ENCODE results near the gene FAM107B.

Gene FAM107B

DNA sequence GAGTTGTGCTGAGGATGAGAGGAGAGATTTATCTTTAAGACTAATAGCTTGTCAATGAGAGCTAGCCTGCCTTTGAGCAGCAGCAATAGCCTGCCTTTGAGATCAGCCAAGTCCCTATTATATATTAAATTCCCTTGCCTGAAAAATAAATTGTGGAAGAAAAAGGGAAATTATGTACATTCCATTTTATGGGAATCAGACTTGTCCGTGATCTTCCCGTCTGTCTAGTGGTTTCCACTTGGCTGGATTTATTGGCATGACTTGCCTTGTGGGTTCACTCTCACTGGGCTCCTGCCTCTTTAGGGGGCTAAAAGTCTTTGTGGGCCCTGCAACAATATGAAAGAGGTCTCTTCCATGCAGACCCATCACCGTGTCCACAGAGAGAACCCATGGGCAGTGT lies 272.3 kb downstream of the FAM107B start:
- TF ChIP-seq SIN3A (IDR thresholded peaks at IDR 0.05; ENCODE audit: borderline replicate concordance, insufficient read depth, low read length) (no peak), FOXP2 (optimal IDR thresholded peaks at IDR 0.05; ENCODE audit: borderline replicate concordance, extremely low read depth, extremely low read length, insufficient read depth) (no peak), TAF1 (IDR thresholded peaks at IDR 0.05; ENCODE audit: borderline replicate concordance, insufficient read depth, low read length) (no peak), POLR2AphosphoS5 (IDR thresholded peaks at IDR 0.05; ENCODE audit: low read depth, low read length) (no peak)
- TF ChIP-seq, protein P1, sequence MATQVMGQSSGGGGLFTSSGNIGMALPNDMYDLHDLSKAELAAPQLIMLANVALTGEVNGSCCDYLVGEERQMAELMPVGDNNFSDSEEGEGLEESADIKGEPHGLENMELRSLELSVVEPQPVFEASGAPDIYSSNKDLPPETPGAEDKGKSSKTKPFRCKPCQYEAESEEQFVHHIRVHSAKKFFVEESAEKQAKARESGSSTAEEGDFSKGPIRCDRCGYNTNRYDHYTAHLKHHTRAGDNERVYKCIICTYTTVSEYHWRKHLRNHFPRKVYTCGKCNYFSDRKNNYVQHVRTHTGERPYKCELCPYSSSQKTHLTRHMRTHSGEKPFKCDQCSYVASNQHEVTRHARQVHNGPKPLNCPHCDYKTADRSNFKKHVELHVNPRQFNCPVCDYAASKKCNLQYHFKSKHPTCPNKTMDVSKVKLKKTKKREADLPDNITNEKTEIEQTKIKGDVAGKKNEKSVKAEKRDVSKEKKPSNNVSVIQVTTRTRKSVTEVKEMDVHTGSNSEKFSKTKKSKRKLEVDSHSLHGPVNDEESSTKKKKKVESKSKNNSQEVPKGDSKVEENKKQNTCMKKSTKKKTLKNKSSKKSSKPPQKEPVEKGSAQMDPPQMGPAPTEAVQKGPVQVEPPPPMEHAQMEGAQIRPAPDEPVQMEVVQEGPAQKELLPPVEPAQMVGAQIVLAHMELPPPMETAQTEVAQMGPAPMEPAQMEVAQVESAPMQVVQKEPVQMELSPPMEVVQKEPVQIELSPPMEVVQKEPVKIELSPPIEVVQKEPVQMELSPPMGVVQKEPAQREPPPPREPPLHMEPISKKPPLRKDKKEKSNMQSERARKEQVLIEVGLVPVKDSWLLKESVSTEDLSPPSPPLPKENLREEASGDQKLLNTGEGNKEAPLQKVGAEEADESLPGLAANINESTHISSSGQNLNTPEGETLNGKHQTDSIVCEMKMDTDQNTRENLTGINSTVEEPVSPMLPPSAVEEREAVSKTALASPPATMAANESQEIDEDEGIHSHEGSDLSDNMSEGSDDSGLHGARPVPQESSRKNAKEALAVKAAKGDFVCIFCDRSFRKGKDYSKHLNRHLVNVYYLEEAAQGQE (IDR thresholded peaks at IDR 0.05; ENCODE audit: insufficient read depth in 1 of 2, low read depth in 2 of 2, low read length in 2 of 2): no peak

DNA sequence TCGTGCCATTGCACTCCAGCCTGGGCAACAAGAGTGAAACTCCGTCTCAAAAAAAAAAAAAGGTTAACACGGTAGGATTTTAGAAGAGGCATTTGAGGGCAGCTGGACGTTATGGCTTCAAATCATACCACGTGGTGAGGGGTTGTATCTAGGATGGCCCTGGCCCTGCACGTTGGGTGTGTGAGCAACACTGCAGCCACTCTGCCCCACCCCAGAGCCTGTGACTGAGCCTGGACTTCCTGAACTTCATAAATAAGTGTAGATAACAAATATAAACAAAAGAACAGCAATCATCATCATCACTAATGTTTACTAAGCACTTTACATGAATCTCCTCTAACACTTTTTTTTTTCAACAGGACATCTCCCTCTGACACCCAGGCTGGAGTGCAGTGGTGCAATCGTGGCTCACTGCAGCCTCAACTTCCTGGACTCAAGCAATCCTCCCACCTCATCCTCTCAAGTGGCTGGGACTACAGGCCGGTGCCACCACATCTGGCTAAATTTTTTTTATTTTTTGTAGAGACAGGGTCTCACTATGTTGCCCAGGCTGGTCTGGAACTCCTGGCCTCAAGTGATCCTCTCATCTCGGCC lies 274.4 kb downstream of the FAM107B start:
- TF ChIP-seq FOXP2 (optimal IDR thresholded peaks at IDR 0.05; ENCODE audit: borderline replicate concordance, extremely low read depth, extremely low read length, insufficient read depth) (no peak), POLR2AphosphoS5 (IDR thresholded peaks at IDR 0.05; ENCODE audit: low read depth, low read length) (no peak), SIN3A (IDR thresholded peaks at IDR 0.05; ENCODE audit: borderline replicate concordance, insufficient read depth, low read length) (no peak), TAF1 (IDR thresholded peaks at IDR 0.05; ENCODE audit: borderline replicate concordance, insufficient read depth, low read length) (no peak)
- TF ChIP-seq, protein P1 (IDR thresholded peaks at IDR 0.05; ENCODE audit: insufficient read depth in 1 of 2, low read depth in 2 of 2, low read length in 2 of 2): no peak

DNA sequence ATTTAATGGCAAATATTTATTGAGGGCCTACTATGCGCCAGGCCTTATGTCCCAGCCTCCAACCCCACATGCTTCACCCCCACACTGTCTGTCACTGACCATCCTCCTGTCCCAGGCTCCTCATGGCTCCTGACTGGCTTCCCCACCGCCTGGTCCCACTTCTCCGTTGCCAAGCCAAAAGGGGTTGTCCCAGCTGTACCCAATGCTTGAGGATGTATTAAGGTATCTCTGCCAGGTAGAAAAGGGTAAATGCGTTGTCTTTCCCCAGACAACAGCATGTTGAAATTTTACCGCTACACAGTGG lies 275.1 kb downstream of the FAM107B start:
- TF ChIP-seq SIN3A (IDR thresholded peaks at IDR 0.05; ENCODE audit: borderline replicate concordance, insufficient read depth, low read length) (no peak), FOXP2 (optimal IDR thresholded peaks at IDR 0.05; ENCODE audit: borderline replicate concordance, extremely low read depth, extremely low read length, insufficient read depth) (no peak), TAF1 (IDR thresholded peaks at IDR 0.05; ENCODE audit: borderline replicate concordance, insufficient read depth, low read length) (no peak), POLR2AphosphoS5 (IDR thresholded peaks at IDR 0.05; ENCODE audit: low read depth, low read length) (no peak)
- TF ChIP-seq, protein P1 (IDR thresholded peaks at IDR 0.05; ENCODE audit: insufficient read depth in 1 of 2, low read depth in 2 of 2, low read length in 2 of 2): no peak

DNA sequence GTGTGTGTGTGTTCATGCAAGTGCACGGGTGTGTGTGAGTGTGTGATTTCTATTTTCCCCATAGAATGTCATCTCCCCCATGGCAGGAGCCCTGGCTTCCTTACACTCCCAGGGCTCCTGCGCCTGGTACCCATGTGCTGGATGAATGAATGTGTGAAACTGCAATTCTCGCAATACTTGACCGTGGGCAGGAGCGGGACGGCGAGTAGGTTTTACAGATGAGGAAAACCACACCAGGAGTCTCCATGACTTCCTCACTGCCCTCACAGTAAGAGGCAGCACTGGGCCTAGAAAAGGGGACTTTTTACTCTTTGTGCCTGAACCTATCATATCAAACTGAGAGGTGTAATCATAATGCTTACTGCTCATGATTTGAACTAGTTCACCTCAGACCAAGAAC lies 276.4 kb downstream of the FAM107B start:
- TF ChIP-seq, protein P1 (IDR thresholded peaks at IDR 0.05; ENCODE audit: insufficient read depth in 1 of 2, low read depth in 2 of 2, low read length in 2 of 2): no peak
- TF ChIP-seq TAF1 (IDR thresholded peaks at IDR 0.05; ENCODE audit: borderline replicate concordance, insufficient read depth, low read length) (no peak), SIN3A (IDR thresholded peaks at IDR 0.05; ENCODE audit: borderline replicate concordance, insufficient read depth, low read length) (no peak), POLR2AphosphoS5 (IDR thresholded peaks at IDR 0.05; ENCODE audit: low read depth, low read length) (no peak), FOXP2 (optimal IDR thresholded peaks at IDR 0.05; ENCODE audit: borderline replicate concordance, extremely low read depth, extremely low read length, insufficient read depth) (no peak)

DNA sequence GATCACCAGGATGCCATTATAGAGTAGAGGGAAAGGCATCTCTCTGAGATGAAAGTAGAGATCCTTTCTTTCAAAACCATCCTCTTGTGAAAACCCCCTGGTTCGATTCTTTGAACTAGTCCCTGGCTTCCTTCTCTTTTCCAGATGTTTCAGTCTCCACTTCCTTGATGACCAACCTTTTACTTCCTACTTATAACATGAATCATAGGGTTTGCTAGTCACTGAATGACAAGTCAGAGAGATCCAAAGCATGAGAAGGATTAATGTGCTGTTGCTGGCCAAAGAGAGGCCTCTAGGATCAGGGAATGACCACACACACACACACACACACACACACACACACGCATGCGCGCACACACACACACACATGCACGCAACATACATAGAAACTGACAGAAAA lies 282.9 kb downstream of the FAM107B start:
- TF ChIP-seq, protein P1 (IDR thresholded peaks at IDR 0.05; ENCODE audit: insufficient read depth in 1 of 2, low read depth in 2 of 2, low read length in 2 of 2): no peak
- TF ChIP-seq TAF1 (IDR thresholded peaks at IDR 0.05; ENCODE audit: borderline replicate concordance, insufficient read depth, low read length) (no peak), FOXP2 (optimal IDR thresholded peaks at IDR 0.05; ENCODE audit: borderline replicate concordance, extremely low read depth, extremely low read length, insufficient read depth) (no peak), SIN3A (IDR thresholded peaks at IDR 0.05; ENCODE audit: borderline replicate concordance, insufficient read depth, low read length) (no peak), POLR2AphosphoS5 (IDR thresholded peaks at IDR 0.05; ENCODE audit: low read depth, low read length) (no peak)

Measured in PFSK-1 (cell line).